ENCODE results near the gene BRME1. TPM values are rescaled to one million over a fixed set of nuclear protein-coding genes. Genes with fewer than 3 reads are reported as not detected.

Gene BRME1
- total RNA-seq, 1 donor from 2014 or later: 12.0 TPM

- no peaks in the 10 kb centered on the region for H3K9me3 ChIP-seq
- peak overlapping the region; percentile 54 to 67 for H3K4me3 ChIP-seq
- DNase-seq (ENCODE audit: extremely low spot score in 2 of 2): no peak
- intact Hi-C loops (cut with DNase I): loop anchor here (10.0 kb wide), 1 partner anchor 693 kb away; the partner anchor contains the start of genes IER2 and STX10
- no peaks in the 10 kb centered on the region for H3K36me3 ChIP-seq
- H3K27ac ChIP-seq: peak overlapping the region; percentile 100
- peaks cover 91% of the 10 kb centered on the region for H3K4me1 ChIP-seq
- H3K27me3 ChIP-seq: no peaks in the 10 kb centered on the region
- TF ChIP-seq POLR2AphosphoS5 (IDR thresholded peaks at IDR 0.05; ENCODE audit: insufficient read depth in 1 of 2, low read depth in 1 of 2) (peak; percentile 71 to 90), CTCF (IDR thresholded peaks at IDR 0.05) (no peak), POLR2A (IDR thresholded peaks at IDR 0.05) (peak in 1 of 2 donors; percentile 79)
These were observed 58.2 kb downstream of the BRME1 start for GRCh38 chr19:13847407-13848339.

- H3K4me3 ChIP-seq: peak overlapping the region; percentile 54 to 67
- peak in 1 of 2 donors; percentile 82 for TF ChIP-seq POLR2AphosphoS5 (IDR thresholded peaks at IDR 0.05; ENCODE audit: insufficient read depth in 1 of 2, low read depth in 1 of 2)
- no peak for TF ChIP-seq CTCF (IDR thresholded peaks at IDR 0.05)
These were observed 59.1 kb downstream of the BRME1 start for GRCh38 chr19:13846557-13847406.

GRCh38 chr19:13844130-13844631 lies 61.7 kb downstream of the BRME1 start:
- DNase-seq (ENCODE audit: extremely low spot score in 2 of 2): no peak
- Histone ChIP-seq H3K4me1 (peaks cover 83% of the 10 kb centered on the region), H3K36me3 (no peaks in the 10 kb centered on the region), H3K27me3 (no peaks in the 10 kb centered on the region), H3K9me3 (no peaks in the 10 kb centered on the region), H3K27ac (peak overlapping the region; percentile 100), H3K4me3 (no peak overlapping the region)
- intact Hi-C loops (cut with DNase I): loop anchor here (10.0 kb wide), 1 partner anchor 689 kb away; the partner anchor contains the start of genes IER2 and STX10
- TF ChIP-seq CTCF (IDR thresholded peaks at IDR 0.05) (no peak), POLR2AphosphoS5 (IDR thresholded peaks at IDR 0.05; ENCODE audit: insufficient read depth in 1 of 2, low read depth in 1 of 2) (no peak), POLR2A (IDR thresholded peaks at IDR 0.05) (no peak)

More at GRCh38 chr19:13846557-13847406, 59.1 kb downstream of the BRME1 start:
- H3K27me3 ChIP-seq: no peaks in the 10 kb centered on the region
- intact Hi-C loops (cut with DNase I): loop anchor here (10.0 kb wide), 1 partner anchor 692 kb away; the partner anchor contains the start of genes IER2 and STX10
- DNase-seq (ENCODE audit: extremely low spot score in 2 of 2): peak in 1 of 2 donors; percentile 97
- H3K36me3 ChIP-seq: no peaks in the 10 kb centered on the region
- H3K27ac ChIP-seq: peak overlapping the region; percentile 100
- H3K4me1 ChIP-seq: peaks cover 84% of the 10 kb centered on the region
- no peaks in the 10 kb centered on the region for H3K9me3 ChIP-seq

DNA sequence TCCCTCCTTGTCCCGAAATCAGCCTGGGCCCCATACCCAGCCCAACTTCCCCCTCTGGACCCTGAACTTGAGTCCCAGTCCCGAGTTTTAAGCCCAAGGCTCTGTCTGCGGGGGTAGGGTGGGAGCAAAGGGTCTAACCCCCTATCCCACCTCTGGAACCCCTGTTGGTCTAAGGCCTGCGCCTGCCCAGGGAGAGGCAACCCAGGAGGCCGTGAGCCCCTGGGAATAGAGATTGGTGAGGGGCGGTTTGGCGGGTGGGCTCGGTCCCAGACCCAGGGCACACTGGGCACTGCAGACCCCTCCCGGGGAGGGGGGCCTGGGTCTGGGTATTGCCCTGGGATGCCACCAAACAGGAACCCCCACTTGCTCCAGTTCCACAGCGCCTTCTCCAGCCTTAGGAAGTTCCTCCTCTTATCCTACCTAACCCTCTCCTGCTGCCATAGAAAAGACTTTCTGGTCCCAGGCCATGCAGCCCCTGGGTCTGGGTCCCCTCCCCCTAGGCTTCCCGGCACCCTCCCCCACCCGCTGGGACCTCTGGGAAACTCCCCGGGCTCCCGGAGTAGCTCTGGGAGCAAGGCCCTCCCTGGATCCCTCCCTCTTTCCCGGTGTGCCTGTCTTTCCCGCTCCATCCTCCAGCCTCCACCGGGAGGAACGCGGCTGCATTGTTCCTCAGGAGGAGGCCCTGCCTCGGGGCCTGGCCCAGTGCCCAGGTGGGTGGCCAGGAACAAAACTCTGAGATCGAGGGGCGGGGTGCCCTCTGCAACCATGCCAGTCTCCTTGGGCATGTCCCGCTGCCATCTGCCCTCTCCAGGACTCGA lies 62.6 kb downstream of the BRME1 start:
- TF ChIP-seq CTCF (IDR thresholded peaks at IDR 0.05) (no peak), POLR2AphosphoS5 (IDR thresholded peaks at IDR 0.05; ENCODE audit: insufficient read depth in 1 of 2, low read depth in 1 of 2) (peak; percentile 29 to 59), POLR2A (IDR thresholded peaks at IDR 0.05) (no peak)
- peak overlapping the region; percentile 100 for H3K27ac ChIP-seq
- no peaks in the 10 kb centered on the region for H3K27me3 ChIP-seq
- H3K9me3 ChIP-seq: no peaks in the 10 kb centered on the region
- H3K4me1 ChIP-seq: peaks cover 83% of the 10 kb centered on the region
- H3K36me3 ChIP-seq: no peaks in the 10 kb centered on the region
- DNase-seq (ENCODE audit: extremely low spot score in 2 of 2): no peak
- intact Hi-C loops (cut with DNase I): loop anchor here (10.0 kb wide), 1 partner anchor 689 kb away; the partner anchor contains the start of genes IER2 and STX10
- peak overlapping the region; percentile 98 to 100 for H3K4me3 ChIP-seq
